Subcutaneous abdominal adipose tissue (tissue), 5 donors: ENCODE measurements around the gene PIGS.

Source experiments
- H3K27ac ChIP-seq: one replicate; pipeline ENCODE4 v1.7.0; 2013; ENCODE audit warnings: low read depth, mild to moderate bottlenecking, inconsistent platforms, low read length, moderate library complexity
- H3K27me3 ChIP-seq, 5 donors: one replicate each; pipeline ENCODE4 v1.7.0; 2013; ENCODE audit warnings: low read length in 5 of 5, inconsistent platforms in 1 of 5; ENCODE audit not compliant: control insufficient read depth in 5 of 5, insufficient read depth in 4 of 5
- H3K36me3 ChIP-seq, 5 donors: one replicate each; pipeline ENCODE4 v1.7.0; 2013; ENCODE audit warnings: low read length in 5 of 5; ENCODE audit not compliant: control insufficient read depth in 5 of 5, insufficient read depth in 5 of 5
- H3K4me1 ChIP-seq, 5 donors: one replicate each; pipeline ENCODE4 v1.7.0; 2013; ENCODE audit warnings: low read length in 5 of 5, mild to moderate bottlenecking in 3 of 5, moderate library complexity in 1 of 5; ENCODE audit not compliant: control insufficient read depth in 5 of 5, insufficient read depth in 5 of 5
- H3K4me3 ChIP-seq, 5 donors: one replicate each; pipeline ENCODE4 v1.7.0; 2013; ENCODE audit warnings: low read length in 5 of 5, low read depth in 1 of 5
- H3K9ac ChIP-seq, 5 donors: one replicate each; pipeline ENCODE4 v1.7.0; 2013; ENCODE audit warnings: low read length in 5 of 5, mild to moderate bottlenecking in 4 of 5, moderate library complexity in 3 of 5
- H3K9me3 ChIP-seq, 5 donors: one replicate each; pipeline ENCODE4 v1.7.0; 2013; ENCODE audit warnings: low read length in 5 of 5; ENCODE audit not compliant: control insufficient read depth in 5 of 5
- donor health status: healthy.
- donor health status: healthy.
- donor health status: healthy.
- donor health status: healthy.
- donor health status: healthy.

PIGS gene

GRCh38 chr17:28552176-28552999, 18.9 kb downstream of the PIGS start, which contains the start of gene UNC119:
UNC119 (minus strand) TSS chr17:28552624; CDS start chr17:28552557, 67 bp downstream.
- Histone ChIP-seq H3K27ac (peak within 1 kb of the TSS; percentile 10), H3K9me3 (no peaks in the 10 kb centered on the region), H3K36me3 (peaks cover 3 to 44% (median 42%) of the 10 kb centered on the region in 5 donors), H3K27me3 (no peaks in the 10 kb centered on the region), H3K9ac (peak within 1 kb of the TSS; percentile 56 to 73 (median 67)), H3K4me1 (peaks cover 7 to 35% (median 31%) of the 10 kb centered on the region in 5 donors), H3K4me3 (peak within 1 kb of the TSS; percentile 67 to 78 (median 73))

- H3K4me1 ChIP-seq, result peaks cover 7 to 35% (median 31%) of the 10 kb centered on the region in 5 donors
- peak overlapping the region; percentile 10 for H3K27ac ChIP-seq
- H3K36me3 ChIP-seq, result peaks cover 0 to 44% (median 41%) of the 10 kb centered on the region in 5 donors
- H3K9ac ChIP-seq, result peak overlapping the region; percentile 35 to 68 (median 52)
- no peaks in the 10 kb centered on the region for H3K9me3 ChIP-seq
- no peaks in the 10 kb centered on the region for H3K27me3 ChIP-seq
- peak overlapping the region; percentile 67 to 78 (median 73) for H3K4me3 ChIP-seq
Measured at GRCh38 chr17:28551421-28552175, 19.7 kb downstream of the PIGS start.

- Histone ChIP-seq H3K27ac (no peak overlapping the region), H3K9ac (no peak overlapping the region), H3K4me1 (peaks cover 7 to 35% (median 32%) of the 10 kb centered on the region in 5 donors), H3K9me3 (no peaks in the 10 kb centered on the region), H3K27me3 (no peaks in the 10 kb centered on the region), H3K36me3 (peaks cover 0 to 43% (median 37%) of the 10 kb centered on the region in 5 donors), H3K4me3 (no peak overlapping the region)
Measured at GRCh38 chr17:28550858-28551257, 20.5 kb downstream of the PIGS start.

- Histone ChIP-seq H3K9me3 (no peaks in the 10 kb centered on the region), H3K27ac (no peak overlapping the region), H3K27me3 (no peaks in the 10 kb centered on the region), H3K36me3 (peaks cover 0 to 30% (median 24%) of the 10 kb centered on the region in 5 donors), H3K4me1 (peaks cover 7 to 35% (median 32%) of the 10 kb centered on the region in 5 donors), H3K9ac (peak overlapping the region in 1 of 5 donors; percentile 50), H3K4me3 (no peak overlapping the region)
Measured at GRCh38 chr17:28549236-28550132, 21.8 kb downstream of the PIGS start.

GRCh38 chr17:28548417-28549130, 22.8 kb downstream of the PIGS start:
- Histone ChIP-seq H3K27ac (no peak overlapping the region), H3K9ac (no peak overlapping the region), H3K4me1 (peaks cover 7 to 35% (median 32%) of the 10 kb centered on the region in 5 donors), H3K36me3 (peaks cover 0 to 21% (median 15%) of the 10 kb centered on the region in 5 donors), H3K27me3 (no peaks in the 10 kb centered on the region), H3K4me3 (no peak overlapping the region), H3K9me3 (no peaks in the 10 kb centered on the region)

- H3K4me1 ChIP-seq, result peaks cover 7 to 34% (median 30%) of the 10 kb centered on the region in 5 donors
- no peak overlapping the region for H3K27ac ChIP-seq
- no peaks in the 10 kb centered on the region for H3K9me3 ChIP-seq
- peaks cover 0 to 18% (median 11%) of the 10 kb centered on the region in 5 donors for H3K36me3 ChIP-seq
- H3K27me3 ChIP-seq, result no peaks in the 10 kb centered on the region
- no peak overlapping the region for H3K4me3 ChIP-seq
- H3K9ac ChIP-seq, result peak overlapping the region in 1 of 5 donors; percentile 27
Measured at GRCh38 chr17:28547623-28548416, 23.5 kb downstream of the PIGS start.

- Histone ChIP-seq H3K4me3 (no peak overlapping the region), H3K27me3 (no peaks in the 10 kb centered on the region), H3K4me1 (peaks cover 5 to 31% (median 26%) of the 10 kb centered on the region in 5 donors), H3K9ac (no peak overlapping the region), H3K36me3 (peaks cover 0 to 18% (median 11%) of the 10 kb centered on the region in 5 donors), H3K9me3 (no peaks in the 10 kb centered on the region), H3K27ac (no peak overlapping the region)
Measured at GRCh38 chr17:28547096-28547622, 24.2 kb downstream of the PIGS start.

GRCh38 chr17:28545787-28546415, 25.4 kb downstream of the PIGS start:
- Histone ChIP-seq H3K4me3 (no peak overlapping the region), H3K9me3 (no peaks in the 10 kb centered on the region), H3K36me3 (peaks cover 0 to 18% (median 11%) of the 10 kb centered on the region in 5 donors), H3K27me3 (no peaks in the 10 kb centered on the region), H3K9ac (no peak overlapping the region), H3K4me1 (peaks cover 1 to 21% (median 14%) of the 10 kb centered on the region in 5 donors), H3K27ac (no peak overlapping the region)
